MCF 10A (cell line): ENCODE measurements around the gene LEFTY1. TPM values are rescaled to one million over a fixed set of nuclear protein-coding genes. Genes with fewer than 3 reads are reported as not detected.
"Not testable (repeated sequence)": the region's sequence is repeated elsewhere in the genome, so short reads cannot be mapped to it uniquely, and the experiment has no call there.

Experiments
- BruUV-seq: library from RNA; stranded (reverse); fragments of 400-500 nt; replicated peaks from 2 replicates; lab custom pipeline; 2021; lab: Mats Ljungman, UMichigan
- CTCF ChIA-PET: fragments of 300-600 bp; sonication (Branson Sonifier 250); formaldehyde crosslinking; extraction: SDS; loops from one replicate; lab custom pipeline; 2021; ENCODE audit warnings: antibody characterized with exemption, inconsistent platforms; lab: Yijun Ruan, JAX
- POLR2A ChIA-PET: fragments of 300-600, 350-650 bp; sonication (Branson Sonifier 250); formaldehyde crosslinking; extraction: SDS; loops from one replicate; lab custom pipeline; 2020; ENCODE audit warnings: antibody characterized with exemption, inconsistent platforms; lab: Yijun Ruan, JAX
- DNase-seq: peaks from one replicate; pipeline ENCODE4 v3.0.0-alpha.2; 2018; ENCODE audit not compliant: unreplicated experiment
- H3K27ac Mint-ChIP-seq: one replicate; pipeline ENCODE4 v1.8.0; 2022; ENCODE audit warnings: mild to moderate bottlenecking, low read depth, mixed read lengths; ENCODE audit not compliant: unreplicated experiment
- H3K27me3 Mint-ChIP-seq: one replicate; pipeline ENCODE4 v1.8.0; 2022; ENCODE audit warnings: mixed read lengths; ENCODE audit not compliant: insufficient read depth, unreplicated experiment
- H3K36me3 Mint-ChIP-seq: one replicate; pipeline ENCODE4 v1.8.0; 2022; ENCODE audit warnings: mild to moderate bottlenecking, moderate library complexity, mixed read lengths; ENCODE audit not compliant: insufficient read depth, unreplicated experiment
- H3K4me1 Mint-ChIP-seq: one replicate; pipeline ENCODE4 v1.8.0; 2022; ENCODE audit warnings: mixed read lengths; ENCODE audit not compliant: insufficient read depth, unreplicated experiment
- H3K4me3 Mint-ChIP-seq: one replicate; pipeline ENCODE4 v1.8.0; 2022; ENCODE audit warnings: mild to moderate bottlenecking, moderate library complexity, mixed read lengths; ENCODE audit not compliant: unreplicated experiment
- H3K9me3 Mint-ChIP-seq: one replicate; pipeline ENCODE4 v1.8.0; 2022; ENCODE audit warnings: mixed read lengths; ENCODE audit not compliant: unreplicated experiment
- intact Hi-C: fragments of 100-400 bp; cut with micrococcal nuclease; formaldehyde crosslinking; loops from 2 replicates; pipeline ENCODE4 v1.14.1; 2022
- total RNA-seq: library from RNA; stranded (reverse); gene quantifications from 2 replicates; pipeline ENCODE4 v1.2.3, GENCODE V29; 2022
- TF ChIP-seq, protein P1 (sequence below): fragments of 200-600 bp; IDR thresholded peaks from one replicate; pipeline ENCODE4 v1.8.0; 2022; ENCODE audit warnings: antibody characterized with exemption, mild to moderate bottlenecking; ENCODE audit not compliant: unreplicated experiment

The LEFTY1 gene
- total RNA-seq, 1 experiment from 2014 or later, result not detected

- DNase-seq, result no peak
- CTCF ChIA-PET, result interaction anchor here (0.6 to 1.1 kb wide), 3 partner anchors 20 to 100 kb away, joined by 3 read pairs; no protein-coding TSS in a partner anchor
- Mint-ChIP-seq H3K27me3 (no peaks in the 10 kb centered on the region), H3K4me1 (peaks cover 5% of the 10 kb centered on the region), H3K36me3 (no peaks in the 10 kb centered on the region), H3K9me3 (no peaks in the 10 kb centered on the region), H3K4me3 (no peak overlapping the region), H3K27ac (no peak overlapping the region)
- no TSS peak for BruUV-seq
- intact Hi-C loops, result no loop called here
- POLR2A ChIA-PET, result interaction anchor here (0.6 to 2.0 kb wide), 4 partner anchors 8 to 113 kb away, joined by 3 to 10 read pairs (median 4); partner anchors contain the start of genes SRP9 and TMEM63A
- TF ChIP-seq, protein P1, sequence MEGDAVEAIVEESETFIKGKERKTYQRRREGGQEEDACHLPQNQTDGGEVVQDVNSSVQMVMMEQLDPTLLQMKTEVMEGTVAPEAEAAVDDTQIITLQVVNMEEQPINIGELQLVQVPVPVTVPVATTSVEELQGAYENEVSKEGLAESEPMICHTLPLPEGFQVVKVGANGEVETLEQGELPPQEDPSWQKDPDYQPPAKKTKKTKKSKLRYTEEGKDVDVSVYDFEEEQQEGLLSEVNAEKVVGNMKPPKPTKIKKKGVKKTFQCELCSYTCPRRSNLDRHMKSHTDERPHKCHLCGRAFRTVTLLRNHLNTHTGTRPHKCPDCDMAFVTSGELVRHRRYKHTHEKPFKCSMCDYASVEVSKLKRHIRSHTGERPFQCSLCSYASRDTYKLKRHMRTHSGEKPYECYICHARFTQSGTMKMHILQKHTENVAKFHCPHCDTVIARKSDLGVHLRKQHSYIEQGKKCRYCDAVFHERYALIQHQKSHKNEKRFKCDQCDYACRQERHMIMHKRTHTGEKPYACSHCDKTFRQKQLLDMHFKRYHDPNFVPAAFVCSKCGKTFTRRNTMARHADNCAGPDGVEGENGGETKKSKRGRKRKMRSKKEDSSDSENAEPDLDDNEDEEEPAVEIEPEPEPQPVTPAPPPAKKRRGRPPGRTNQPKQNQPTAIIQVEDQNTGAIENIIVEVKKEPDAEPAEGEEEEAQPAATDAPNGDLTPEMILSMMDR, result no peak
Measured at GRCh38 chr1:225890346-225891228, 1.6 kb upstream of the LEFTY1 start.

GRCh38 chr1:225889743-225890142, 797 bp upstream of the LEFTY1 start:
- ChIA-PET CTCF (interaction anchor here (1.0 to 1.1 kb wide), 3 partner anchors 12 to 55 kb away, joined by 3 read pairs; no protein-coding TSS in a partner anchor), POLR2A (interaction anchor here (1.1 to 3.3 kb wide), 3 partner anchors 7 to 80 kb away, joined by 3 to 11 read pairs (median 4); partner anchors contain the start of gene EPHX1)
- no peaks in the 10 kb centered on the region for H3K27me3 Mint-ChIP-seq
- DNase-seq, result no peak
- TF ChIP-seq, protein P1, result no peak
- no TSS peak for BruUV-seq
- no peak overlapping the region for H3K4me3 Mint-ChIP-seq
- intact Hi-C loops, result no loop called here
- peaks cover 5% of the 10 kb centered on the region for H3K4me1 Mint-ChIP-seq
- no peaks in the 10 kb centered on the region for H3K36me3 Mint-ChIP-seq
- H3K9me3 Mint-ChIP-seq, result no peaks in the 10 kb centered on the region
- H3K27ac Mint-ChIP-seq, result no peak overlapping the region

DNA sequence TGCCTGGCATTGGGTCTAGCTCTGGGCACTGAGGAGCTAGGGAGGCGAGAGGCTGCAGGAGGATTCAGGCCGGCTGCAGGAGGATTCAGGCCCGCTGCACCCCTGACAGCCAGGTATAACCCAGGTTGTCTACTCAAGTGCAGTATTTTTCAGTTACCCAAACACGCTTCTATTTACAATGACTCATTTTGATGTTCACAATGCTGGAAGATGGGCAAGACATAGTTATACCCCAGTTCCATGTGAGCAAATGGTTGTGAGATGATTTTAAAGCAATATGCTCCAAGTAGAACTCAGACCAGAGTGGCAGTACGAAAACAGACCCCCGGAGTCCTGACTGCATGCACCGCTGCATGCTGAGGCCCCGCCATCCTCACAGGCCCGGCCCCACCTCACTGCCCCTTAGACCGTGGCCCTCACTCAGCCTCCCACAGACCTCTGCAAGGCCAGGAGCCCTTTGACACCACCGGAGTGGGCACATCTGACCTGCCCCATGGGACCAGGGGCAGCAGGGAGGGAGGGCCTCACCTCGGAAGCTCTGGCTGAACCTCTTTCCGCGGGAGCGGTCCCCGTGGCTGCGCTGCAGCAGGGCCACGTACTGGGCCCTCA, 553 bp downstream of the LEFTY1 start:
- Mint-ChIP-seq H3K9me3 (no peaks in the 10 kb centered on the region), H3K27ac (no peak overlapping the region), H3K4me1 (peaks cover 13% of the 10 kb centered on the region), H3K36me3 (no peaks in the 10 kb centered on the region), H3K4me3 (no peak overlapping the region), H3K27me3 (no peaks in the 10 kb centered on the region)
- TF ChIP-seq, protein P1, result no peak
- DNase-seq, result no peak
- intact Hi-C loops, result no loop called here
- BruUV-seq, result no TSS peak
- ChIA-PET CTCF (interaction anchor here (0.8 to 1.1 kb wide), 3 partner anchors 20 to 99 kb away, joined by 3 to 4 read pairs (median 3); no protein-coding TSS in a partner anchor), POLR2A (interaction anchor here (1.0 to 3.3 kb wide), 6 partner anchors 9 to 78 kb away, joined by 3 to 11 read pairs (median 4); partner anchors contain the start of genes EPHX1 and PYCR2)

DNA sequence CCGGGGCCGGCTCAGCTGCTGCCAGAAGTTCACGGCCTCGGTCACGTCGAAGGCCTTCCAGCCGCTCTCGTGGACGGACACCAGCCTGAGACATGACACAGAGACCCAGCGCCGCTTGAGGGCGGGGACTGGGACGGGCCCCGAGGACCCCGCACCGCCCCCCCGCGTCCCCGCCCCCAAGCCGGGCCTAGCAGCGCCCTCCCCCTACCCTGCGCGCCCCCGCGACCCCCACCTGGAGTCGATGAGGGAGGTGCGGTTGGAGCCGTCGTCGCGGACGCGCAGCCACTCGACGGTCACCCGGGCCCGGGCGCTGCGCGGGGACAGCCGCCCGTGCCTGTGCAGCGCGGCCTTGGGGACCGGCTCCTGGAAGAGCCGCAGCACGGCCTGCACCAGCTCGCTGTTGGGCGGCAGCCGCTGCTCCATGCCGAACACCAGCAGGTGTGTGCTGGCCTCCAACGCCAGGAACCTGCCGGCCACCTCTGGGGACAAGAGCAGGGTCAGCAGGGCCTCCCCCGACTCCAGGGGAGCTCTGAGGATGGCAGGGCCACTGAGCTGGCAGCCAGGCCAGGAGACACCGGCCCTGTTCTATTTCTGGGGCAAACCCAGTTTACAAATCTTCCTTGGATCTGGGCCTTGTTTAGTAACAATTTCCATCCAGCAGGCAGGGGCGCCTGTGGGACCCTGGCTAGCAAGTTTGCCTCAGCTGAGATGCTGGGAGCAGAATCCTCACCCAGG, 1.2 kb downstream of the LEFTY1 start:
- H3K9me3 Mint-ChIP-seq, H3K27me3 Mint-ChIP-seq, H3K27ac Mint-ChIP-seq, H3K36me3 Mint-ChIP-seq, DNase-seq, intact Hi-C loops, H3K4me3 Mint-ChIP-seq, BruUV-seq: not testable (repeated sequence)
- ChIA-PET CTCF (interaction anchor here (0.5 to 3.0 kb wide), 3 partner anchors 11 to 292 kb away, joined by 3 to 12 read pairs (median 4); no protein-coding TSS in a partner anchor), POLR2A (interaction anchor here (1.0 to 8.6 kb wide), 3 partner anchors 9 to 36 kb away, joined by 3 to 263 read pairs (median 11); partner anchors contain the start of gene PYCR2)
- peaks cover 18% of the 10 kb centered on the region for H3K4me1 Mint-ChIP-seq
